AG09309 (cell line): ENCODE data around the gene RCSD1.

Experiments used
- DNase-seq: peaks from one replicate; pipeline ENCODE4 v3.0.0-alpha.2; 2010; ENCODE audit warnings: low read depth
- H3K4me3 ChIP-seq: 2 replicates; pipeline ENCODE4 v1.5.1; 2011; ENCODE audit warnings: mild to moderate bottlenecking, low read depth, low read length, moderate library complexity; ENCODE audit not compliant: control insufficient read depth
- TF ChIP-seq, protein P1 (sequence below): IDR thresholded peaks from 2 replicates; pipeline ENCODE4 v1.5.1; 2011; ENCODE audit warnings: mild to moderate bottlenecking, low read depth, low read length, inconsistent platforms; ENCODE audit not compliant: insufficient read depth, control insufficient read depth; ENCODE audit errors: missing control alignments

RCSD1 gene

GRCh38 chr1:167705250-167705649, 75.2 kb downstream of the RCSD1 start:
- H3K4me3 ChIP-seq, result no peak overlapping the region
- no peak for DNase-seq
- TF ChIP-seq, protein P1, sequence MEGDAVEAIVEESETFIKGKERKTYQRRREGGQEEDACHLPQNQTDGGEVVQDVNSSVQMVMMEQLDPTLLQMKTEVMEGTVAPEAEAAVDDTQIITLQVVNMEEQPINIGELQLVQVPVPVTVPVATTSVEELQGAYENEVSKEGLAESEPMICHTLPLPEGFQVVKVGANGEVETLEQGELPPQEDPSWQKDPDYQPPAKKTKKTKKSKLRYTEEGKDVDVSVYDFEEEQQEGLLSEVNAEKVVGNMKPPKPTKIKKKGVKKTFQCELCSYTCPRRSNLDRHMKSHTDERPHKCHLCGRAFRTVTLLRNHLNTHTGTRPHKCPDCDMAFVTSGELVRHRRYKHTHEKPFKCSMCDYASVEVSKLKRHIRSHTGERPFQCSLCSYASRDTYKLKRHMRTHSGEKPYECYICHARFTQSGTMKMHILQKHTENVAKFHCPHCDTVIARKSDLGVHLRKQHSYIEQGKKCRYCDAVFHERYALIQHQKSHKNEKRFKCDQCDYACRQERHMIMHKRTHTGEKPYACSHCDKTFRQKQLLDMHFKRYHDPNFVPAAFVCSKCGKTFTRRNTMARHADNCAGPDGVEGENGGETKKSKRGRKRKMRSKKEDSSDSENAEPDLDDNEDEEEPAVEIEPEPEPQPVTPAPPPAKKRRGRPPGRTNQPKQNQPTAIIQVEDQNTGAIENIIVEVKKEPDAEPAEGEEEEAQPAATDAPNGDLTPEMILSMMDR, result no peak

DNA sequence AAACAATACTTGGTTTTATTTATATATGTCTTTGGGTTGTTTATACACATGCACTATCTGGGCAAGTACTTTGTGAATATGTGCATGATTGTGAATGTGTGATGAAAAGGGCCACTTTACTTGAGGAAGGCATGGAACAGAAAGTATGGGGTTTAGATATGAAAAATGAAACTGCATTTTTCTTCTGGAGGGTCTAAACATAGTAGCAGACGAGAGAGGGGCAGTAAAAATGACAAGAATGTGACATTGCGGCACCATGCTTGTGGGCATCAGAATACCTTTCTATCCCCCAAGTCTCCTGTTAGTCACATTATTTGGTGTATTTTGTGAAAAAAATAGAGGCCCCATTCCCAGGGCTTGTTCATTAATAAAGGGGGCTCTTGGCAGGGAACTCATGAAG, 76.3 kb downstream of the RCSD1 start:
- TF ChIP-seq, protein P1, result no peak
- no peak overlapping the region for H3K4me3 ChIP-seq
- DNase-seq, result no peak

GRCh38 chr1:167706931-167707877, 77.2 kb downstream of the RCSD1 start:
- DNase-seq, result no peak
- TF ChIP-seq, protein P1, result no peak
- H3K4me3 ChIP-seq, result no peak overlapping the region

GRCh38 chr1:167707942-167708341, 77.9 kb downstream of the RCSD1 start:
- H3K4me3 ChIP-seq, result no peak overlapping the region
- TF ChIP-seq, protein P1, result no peak
- DNase-seq, result no peak

- no peak overlapping the region for H3K4me3 ChIP-seq
- TF ChIP-seq, protein P1, result no peak
- no peak for DNase-seq
Measured at GRCh38 chr1:167708940-167709389, 78.9 kb downstream of the RCSD1 start.

- DNase-seq, result no peak
- TF ChIP-seq, protein P1, result no peak
- no peak overlapping the region for H3K4me3 ChIP-seq
Measured at GRCh38 chr1:167710836-167711235, 80.8 kb downstream of the RCSD1 start.
